Stimulated activated CD8-positive, alpha-beta memory T cell treated with anti-CD3 and anti-CD28 coated beads, Interleukin-15, amount 100 ng/mL, for 24 hours (primary cell): Measurements from ENCODE around the gene SPATA12.

Experiments used
- DNase-seq: peaks from one replicate; pipeline ENCODE4 v3.0.0-alpha.2; 2020; ENCODE audit warnings: low read depth

SPATA12 gene

GRCh38 chr3:57060089-57060821 is at the start of gene SPATA12:
Gene SPATA12 (plus strand): TSS chr3:57060664. CDS start chr3:57073695, 13,031 bp downstream.
- no peak for DNase-seq

- DNase-seq: no peak
Measured at GRCh38 chr3:57011022-57011421, 49.4 kb upstream of the SPATA12 start.

DNA sequence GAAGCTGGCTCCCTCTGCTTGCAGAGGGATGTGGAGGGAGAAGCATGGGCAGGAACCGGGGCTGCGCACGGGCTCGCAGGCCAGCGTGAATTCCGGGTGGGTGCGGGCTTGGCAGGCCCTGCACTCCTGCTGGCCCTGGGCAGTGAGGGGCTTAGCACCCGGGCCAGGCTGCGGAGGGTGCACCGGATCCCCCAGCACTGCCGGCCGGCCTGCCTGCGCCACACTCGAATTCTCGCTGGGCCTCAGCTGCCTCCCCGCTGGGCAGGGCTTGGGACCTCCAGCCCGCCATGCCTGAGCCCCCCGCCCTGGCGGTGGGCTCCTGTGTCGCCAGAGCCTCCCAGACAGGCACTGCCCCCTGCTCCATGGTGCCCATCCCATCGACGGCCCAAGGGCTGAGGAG is 47.6 kb upstream of the SPATA12 start:
- no peak for DNase-seq

- DNase-seq: no peak
Measured at GRCh38 chr3:57015350-57015729, 45.1 kb upstream of the SPATA12 start.

DNA sequence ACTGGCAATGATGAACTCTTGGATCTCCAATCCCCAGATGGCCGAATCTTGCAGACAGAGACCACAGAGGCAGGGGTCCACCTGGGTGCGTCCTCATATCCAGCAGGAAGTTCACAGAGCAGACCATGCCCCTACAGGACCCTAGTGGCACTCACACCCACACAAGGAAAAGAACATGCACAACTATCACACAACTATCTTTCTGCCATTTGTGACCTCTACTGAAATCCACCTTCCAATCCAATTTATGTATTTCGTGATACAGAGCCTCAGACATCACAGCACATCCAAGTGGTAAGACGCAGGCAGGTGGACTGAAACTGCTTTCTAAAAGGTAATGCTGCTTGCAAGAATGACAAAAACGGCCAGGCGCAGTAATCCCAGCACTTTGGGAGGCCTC is 44.6 kb upstream of the SPATA12 start:
- DNase-seq: no peak

DNA sequence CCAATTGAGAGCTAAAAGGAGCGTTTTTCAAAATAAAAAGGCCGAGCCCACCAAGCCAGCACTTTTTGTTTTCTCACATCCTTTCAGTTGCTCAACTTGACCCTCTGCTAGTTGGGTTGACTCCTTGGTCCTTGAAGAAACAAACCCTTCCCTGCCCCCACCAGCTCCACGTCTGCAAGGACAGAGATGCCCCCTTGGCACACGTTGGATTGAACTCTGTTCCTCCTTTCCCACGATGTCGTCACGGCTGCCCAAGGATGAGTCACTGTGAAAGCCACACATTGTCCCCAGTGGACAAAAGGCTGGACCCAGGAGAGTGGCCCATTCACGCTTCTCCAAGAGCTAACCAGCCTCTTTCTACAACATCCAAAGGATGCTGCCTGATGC is 43.0 kb upstream of the SPATA12 start:
- DNase-seq: no peak

DNA sequence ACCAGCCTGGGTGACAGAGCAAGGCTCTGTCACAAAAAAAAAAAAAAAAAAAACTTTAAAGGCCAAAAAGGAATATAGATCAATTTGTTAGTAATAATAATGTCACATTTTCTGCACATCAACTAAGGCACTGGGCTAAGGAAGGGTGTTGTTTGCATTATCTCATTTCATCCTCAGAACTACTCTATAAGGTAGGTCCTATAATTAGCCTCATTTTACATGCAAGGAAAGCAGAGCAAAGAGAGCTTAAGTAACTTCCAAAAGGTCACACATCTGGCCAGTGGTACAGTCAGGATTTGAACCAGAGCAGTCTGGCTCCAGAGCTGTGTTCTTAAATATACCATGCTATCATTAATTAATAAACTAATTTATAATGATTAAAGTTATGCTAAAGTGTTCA is 42.2 kb upstream of the SPATA12 start:
- no peak for DNase-seq

GRCh38 chr3:57019057-57019456 is 41.4 kb upstream of the SPATA12 start:
- no peak for DNase-seq

- no peak for DNase-seq
Measured at GRCh38 chr3:57025237-57025636, 35.2 kb upstream of the SPATA12 start.

DNA sequence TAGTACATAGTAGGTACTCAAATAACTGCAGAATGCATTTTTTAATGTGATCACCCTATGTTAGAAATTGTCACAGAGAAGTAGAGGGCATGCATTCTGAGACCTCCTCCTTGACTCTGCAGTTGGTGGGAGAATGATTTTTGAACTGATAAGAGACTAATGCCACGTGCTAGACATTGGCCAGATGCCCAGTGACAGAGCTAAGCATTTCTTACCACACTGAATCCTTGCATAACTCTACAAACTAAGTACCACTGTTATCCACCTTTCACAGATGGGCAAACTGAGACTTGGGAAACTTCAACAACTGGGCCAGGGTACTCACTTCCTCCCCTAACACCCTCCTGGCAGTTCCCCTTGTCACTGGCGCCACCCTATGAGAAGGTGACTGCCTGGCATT is 33.5 kb upstream of the SPATA12 start:
- DNase-seq: no peak

DNA sequence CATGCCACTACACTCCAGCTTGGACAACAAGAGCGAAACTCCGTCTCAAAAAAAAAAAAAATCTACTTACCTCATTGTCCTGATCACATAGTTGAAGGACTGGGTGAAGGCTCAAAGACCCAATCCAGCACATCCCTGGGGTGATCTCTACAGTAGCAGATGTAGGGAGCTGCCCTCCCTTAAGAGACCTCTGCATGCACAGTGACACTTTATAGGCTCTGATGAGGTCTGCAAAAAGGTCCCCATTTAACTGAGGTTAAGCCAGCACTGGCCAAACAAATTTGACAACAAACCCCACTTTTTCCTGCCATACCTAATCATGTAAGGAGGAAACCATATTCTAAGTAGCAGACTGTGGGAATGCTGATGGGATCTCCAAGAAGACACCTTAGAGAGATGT is 31.1 kb upstream of the SPATA12 start:
- no peak for DNase-seq

- DNase-seq: no peak
Measured at GRCh38 chr3:57029924-57030323, 30.5 kb upstream of the SPATA12 start.

DNA sequence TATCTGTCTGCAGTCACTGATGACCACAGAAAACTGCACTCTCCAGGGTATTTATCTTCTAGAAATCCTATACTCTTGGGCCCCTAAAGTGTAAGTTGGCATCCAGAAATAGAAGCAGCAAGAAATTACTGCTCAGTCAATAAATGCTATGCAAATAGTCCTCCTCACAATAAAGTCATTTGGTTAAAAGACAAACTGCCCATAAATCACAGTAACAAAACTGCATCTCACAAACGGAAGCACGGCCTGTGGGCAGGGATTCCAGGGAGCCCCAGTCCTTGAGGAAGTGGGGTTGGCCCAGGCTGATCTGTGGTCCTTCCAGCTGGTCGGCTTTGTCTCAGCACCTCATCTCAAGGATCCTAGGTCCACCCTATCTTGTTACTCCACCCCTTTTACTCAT is 29.7 kb upstream of the SPATA12 start:
- no peak for DNase-seq

GRCh38 chr3:57031631-57032541 is 28.6 kb upstream of the SPATA12 start:
- DNase-seq: no peak

GRCh38 chr3:57036952-57037351 is 23.5 kb upstream of the SPATA12 start:
- DNase-seq: no peak

- DNase-seq: no peak
Measured at GRCh38 chr3:57038466-57039164, 21.8 kb upstream of the SPATA12 start.

GRCh38 chr3:57041674-57042073 is 18.8 kb upstream of the SPATA12 start:
- DNase-seq: no peak

- no peak for DNase-seq
Measured at GRCh38 chr3:57043518-57043917, 16.9 kb upstream of the SPATA12 start.

- no peak for DNase-seq
Measured at GRCh38 chr3:57046101-57046765, 14.2 kb upstream of the SPATA12 start.

DNA sequence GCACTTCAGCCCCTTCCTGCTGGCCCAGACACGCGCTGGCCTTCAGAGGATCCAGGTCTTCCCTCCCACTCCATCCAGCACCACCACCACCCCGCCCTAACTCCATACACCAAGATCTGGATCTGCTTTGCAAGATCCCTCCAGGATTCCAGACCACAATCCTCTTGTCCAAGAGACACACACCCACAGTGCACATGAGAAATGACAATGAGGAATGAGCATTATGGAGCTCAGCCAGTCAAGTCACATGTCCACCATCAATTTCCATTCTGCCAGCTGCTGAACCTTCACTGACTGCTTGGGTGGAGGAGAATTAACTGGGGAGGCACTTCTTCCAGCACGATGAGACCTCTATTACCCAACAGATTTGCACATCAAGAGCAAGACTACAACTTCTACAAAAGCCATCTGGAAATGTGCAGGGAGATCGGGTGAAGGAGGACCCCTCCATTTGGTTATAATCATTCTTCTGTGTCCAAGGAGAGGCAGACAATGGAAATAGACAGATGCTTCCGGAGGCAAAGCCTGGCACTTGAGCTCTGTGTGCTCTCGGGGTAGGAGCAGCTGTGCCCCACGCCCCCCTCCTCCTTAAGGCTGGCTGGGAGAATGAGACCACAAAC is 12.3 kb upstream of the SPATA12 start:
- DNase-seq: no peak

- no peak for DNase-seq
Measured at GRCh38 chr3:57048728-57049127, 11.7 kb upstream of the SPATA12 start.

- DNase-seq: no peak
Measured at GRCh38 chr3:57052662-57053061, 7.8 kb upstream of the SPATA12 start.
